Endometrial microvascular endothelial cells (primary cell): ENCODE measurements around the gene ABHD12B. TPM values are rescaled to one million over a fixed set of nuclear protein-coding genes. Genes with fewer than 3 reads are reported as not detected.

Source experiments
- in situ Hi-C: cut with HindIII; loops from 2 replicates; pipeline ENCODE4 v1.10.0; 2017; ENCODE audit warnings: low sequenced_read_pairs, low pct_unique_long_range_greater_than_20kb; ENCODE audit errors: inconsistent ontology term
- total RNA-seq: library from RNA; depleted of rRNA; stranded (reverse); fragments of >200 nt; gene quantifications from one replicate; pipeline ENCODE4 v1.2.3, GENCODE V29; 2015; ENCODE audit errors: inconsistent ontology term

Gene ABHD12B
- total RNA-seq, 1 donor from 2014 or later, result not detected

DNA sequence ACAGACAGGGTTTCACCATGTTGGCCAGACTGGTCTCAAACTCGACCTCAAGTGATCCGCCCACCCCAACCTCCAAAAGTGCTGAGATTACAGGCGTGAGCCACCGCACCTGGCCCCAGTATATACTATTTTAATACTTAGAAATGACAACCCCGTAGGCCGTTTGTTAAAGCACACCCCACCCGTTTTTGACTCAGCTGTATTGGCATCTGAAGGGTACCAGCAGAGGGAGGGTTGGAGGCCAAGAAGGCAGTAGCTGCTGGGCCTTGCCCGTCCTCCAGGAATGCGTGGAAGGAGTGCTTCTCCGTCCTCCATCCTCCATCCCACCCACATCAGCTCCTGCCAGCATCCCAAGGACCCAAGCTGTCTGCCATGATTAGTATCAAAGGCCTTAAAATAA, 34.6 kb upstream of the ABHD12B start:
- in situ Hi-C loops, result no loop called here

- in situ Hi-C loops, result no loop called here
Observed at GRCh38 chr14:50837850-50838470, 33.9 kb upstream of the ABHD12B start.

- in situ Hi-C loops, result no loop called here
Observed at GRCh38 chr14:50839048-50839447, 32.8 kb upstream of the ABHD12B start.

- in situ Hi-C loops, result no loop called here
Observed at GRCh38 chr14:50839691-50840090, 32.2 kb upstream of the ABHD12B start.

DNA sequence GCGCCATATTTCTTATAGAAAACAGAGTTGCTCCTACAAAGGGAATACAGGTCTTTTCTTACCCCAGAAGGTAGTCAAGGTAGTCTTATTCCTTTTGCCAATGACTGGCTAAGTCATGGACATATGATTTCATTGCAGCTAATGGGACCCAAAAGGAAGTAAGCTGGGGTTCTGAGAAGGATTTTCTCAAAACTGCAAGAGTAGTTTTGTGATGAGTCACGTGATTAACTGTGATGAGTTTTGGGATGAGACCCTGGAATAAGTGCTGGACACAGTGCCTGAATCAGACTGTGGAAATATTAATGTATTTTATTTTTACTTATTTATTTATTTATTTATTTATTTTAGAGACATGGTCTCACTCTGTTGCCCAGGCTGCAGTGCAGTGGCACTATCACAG, 27.5 kb upstream of the ABHD12B start:
- in situ Hi-C loops, result no loop called here

- in situ Hi-C loops, result no loop called here
Observed at GRCh38 chr14:50845166-50845565, 26.7 kb upstream of the ABHD12B start.

DNA sequence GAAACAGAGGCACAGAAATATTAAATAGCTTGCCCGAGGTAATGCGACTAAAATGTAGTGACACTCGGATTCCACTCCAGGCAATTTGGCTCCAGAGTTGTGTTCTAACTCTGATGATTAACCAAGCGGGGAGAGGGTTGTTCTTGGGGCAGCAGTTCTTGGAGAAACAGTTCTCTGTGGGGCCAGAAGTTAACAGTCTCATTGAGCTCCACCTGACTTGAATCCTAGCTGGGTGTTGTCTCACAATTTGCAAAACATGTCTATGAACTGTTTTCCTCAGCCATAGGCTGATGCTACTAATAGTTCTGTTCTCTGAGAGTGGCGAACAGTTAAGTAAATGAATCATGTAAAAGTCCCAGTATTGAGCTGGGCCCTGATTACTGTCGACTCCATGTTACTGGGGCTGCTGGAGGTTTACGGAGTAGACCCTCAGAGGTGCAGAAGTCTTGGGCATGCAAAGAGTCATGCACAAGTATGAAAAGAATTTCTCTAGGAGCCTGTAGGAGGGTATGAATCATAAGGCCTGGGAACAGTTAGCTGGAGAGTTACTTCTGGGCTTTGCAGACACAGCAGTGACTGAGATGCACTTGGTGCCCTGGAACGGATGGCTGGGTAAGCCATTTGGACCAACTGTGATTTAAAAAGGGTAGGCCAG, 25.5 kb upstream of the ABHD12B start:
- in situ Hi-C loops, result no loop called here

DNA sequence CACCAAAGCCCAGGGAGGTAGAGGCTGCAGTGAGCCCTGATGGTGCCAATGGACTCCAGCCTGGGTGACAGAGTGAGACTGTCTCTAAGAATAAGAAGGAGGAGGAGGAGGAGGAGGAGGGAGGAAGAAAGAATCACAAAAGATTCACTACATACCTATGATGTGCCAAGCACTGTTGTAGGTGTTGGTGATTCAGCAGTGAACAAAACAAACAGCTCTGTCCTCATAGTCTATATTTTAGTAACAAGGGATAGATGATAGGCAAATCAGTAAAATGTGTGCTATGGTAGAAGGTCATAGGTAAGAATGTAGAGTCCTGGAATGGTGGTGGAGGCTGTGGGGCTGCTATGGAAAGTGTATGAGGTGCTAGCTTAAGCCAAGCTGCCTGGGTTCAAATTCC, 18.0 kb upstream of the ABHD12B start:
- in situ Hi-C loops, result no loop called here

GRCh38 chr14:50854521-50854920, 17.3 kb upstream of the ABHD12B start:
- in situ Hi-C loops, result no loop called here

DNA sequence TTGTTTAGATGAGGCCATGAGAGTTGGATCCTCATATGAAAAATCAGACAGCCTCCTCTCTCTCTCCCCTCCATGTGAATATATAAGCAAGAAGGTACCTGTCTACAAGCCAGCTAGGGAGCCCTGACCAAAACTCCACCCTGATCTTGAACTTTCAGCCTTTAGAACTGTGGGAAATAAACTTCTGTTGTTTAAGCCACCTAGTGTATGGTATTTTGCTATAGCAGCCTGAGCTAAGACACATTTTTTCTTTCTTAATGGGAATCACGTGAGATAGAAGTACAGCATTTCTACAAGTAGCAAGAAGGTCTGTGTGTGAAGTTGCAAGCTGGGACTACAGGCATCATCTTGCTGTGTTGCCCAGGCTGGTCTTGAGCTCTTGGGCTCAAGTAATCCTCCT, 16.3 kb upstream of the ABHD12B start:
- in situ Hi-C loops, result no loop called here

GRCh38 chr14:50856660-50857059, 15.2 kb upstream of the ABHD12B start:
- in situ Hi-C loops, result no loop called here

- in situ Hi-C loops, result no loop called here
Observed at GRCh38 chr14:50859296-50859624, 12.6 kb upstream of the ABHD12B start.

DNA sequence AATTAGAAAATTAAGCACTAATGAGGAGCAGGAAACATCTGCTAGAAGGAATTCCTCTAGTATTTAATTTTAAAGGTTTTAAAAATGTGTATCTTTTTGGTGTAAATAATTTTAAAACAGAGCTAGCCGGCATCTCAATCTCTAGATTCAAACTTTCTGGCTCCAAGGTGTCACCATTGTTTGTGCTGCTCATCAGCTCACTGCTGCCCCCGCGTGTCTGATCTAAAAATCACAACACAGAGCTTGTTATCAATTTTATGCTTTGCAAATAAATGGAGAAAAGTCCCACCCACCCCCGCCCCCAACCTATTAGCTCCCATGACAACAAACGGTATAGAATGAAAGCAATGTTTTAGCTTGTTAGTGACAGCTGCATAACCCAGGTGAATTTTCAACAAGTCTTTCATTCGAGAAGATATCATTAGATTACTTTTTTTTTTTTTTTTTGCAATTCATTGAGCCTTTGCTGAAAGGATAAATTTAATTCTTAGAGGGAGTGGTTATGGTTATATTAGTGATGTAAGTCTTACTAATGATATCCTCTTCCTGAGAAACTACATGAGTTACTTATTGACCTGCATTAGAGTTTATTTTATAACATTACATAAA, 11.3 kb upstream of the ABHD12B start:
- in situ Hi-C loops, result no loop called here

DNA sequence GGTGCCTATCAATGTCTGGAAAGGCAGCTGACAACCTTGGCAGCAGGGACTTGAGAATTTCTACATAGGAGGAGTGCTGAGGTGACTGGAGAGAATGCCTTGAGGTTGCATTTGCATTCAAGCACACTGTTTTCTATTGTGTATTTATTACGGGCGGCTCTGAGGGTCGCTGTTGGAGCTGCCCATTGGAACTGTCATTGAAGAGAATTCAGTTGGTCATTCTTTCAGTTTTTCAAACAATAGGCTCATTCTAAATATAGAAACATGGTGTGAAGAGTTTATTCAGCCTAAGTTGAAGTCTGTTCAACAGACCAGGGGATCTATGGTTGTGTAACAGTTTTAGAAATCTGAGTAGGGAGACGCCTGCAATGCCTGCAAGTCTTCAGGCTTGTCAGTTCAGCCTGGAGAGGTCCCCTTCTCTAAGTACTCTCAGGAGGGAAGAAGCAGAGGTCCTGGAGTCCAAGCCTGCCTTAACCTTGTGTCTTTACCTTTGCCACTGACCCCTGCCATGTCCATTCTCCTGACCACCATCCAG, 9.8 kb upstream of the ABHD12B start:
- in situ Hi-C loops, result no loop called here

- in situ Hi-C loops, result no loop called here
Observed at GRCh38 chr14:50864237-50864636, 7.6 kb upstream of the ABHD12B start.

- in situ Hi-C loops, result no loop called here
Observed at GRCh38 chr14:50864946-50865345, 6.9 kb upstream of the ABHD12B start.

- in situ Hi-C loops, result no loop called here
Observed at GRCh38 chr14:50865391-50866076, 6.3 kb upstream of the ABHD12B start.

- in situ Hi-C loops, result no loop called here
Observed at GRCh38 chr14:50871228-50871627, 625 bp upstream of the ABHD12B start.

DNA sequence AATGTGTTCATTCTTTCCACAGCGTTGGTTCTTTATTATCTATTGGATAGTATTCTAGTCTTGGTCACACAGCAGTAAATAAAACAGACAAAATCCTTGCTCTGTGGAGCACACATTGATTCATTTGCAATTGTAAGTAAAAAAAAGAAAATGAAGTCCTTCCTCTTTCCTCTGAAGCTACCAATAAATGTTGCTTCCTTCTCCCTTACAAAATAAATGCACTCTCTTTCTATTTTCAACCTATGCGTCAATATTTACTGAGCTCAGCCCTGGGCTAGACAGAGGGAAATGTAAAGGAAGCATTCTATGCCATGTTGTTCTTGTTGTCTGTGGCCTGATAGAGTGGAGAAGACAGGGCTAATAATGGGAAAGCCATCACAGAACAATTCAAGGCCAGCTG, 2.9 kb downstream of the ABHD12B start:
- in situ Hi-C loops, result no loop called here
